HG03558 (cell line): ENCODE measurements around the gene SH3BP5.

Experiments
- ATAC-seq: cut with Tn5 transposase; IDR thresholded peaks from one replicate; pipeline ENCODE4 v1.9.1; 2021; ENCODE audit warnings: moderate number of reproducible peaks; ENCODE audit not compliant: unreplicated experiment; ENCODE audit errors: extremely low read depth

SH3BP5 gene

GRCh38 chr3:15301761-15302160 is 30.6 kb downstream of the SH3BP5 start:
- no peak for ATAC-seq

GRCh38 chr3:15300323-15301078 is 31.9 kb downstream of the SH3BP5 start:
- no peak for ATAC-seq

GRCh38 chr3:15299036-15299435 is 33.4 kb downstream of the SH3BP5 start:
- ATAC-seq: no peak

- no peak for ATAC-seq
These were observed 33.9 kb downstream of the SH3BP5 start for GRCh38 chr3:15298504-15298903.

- ATAC-seq: no peak
These were observed 34.6 kb downstream of the SH3BP5 start for GRCh38 chr3:15297608-15298350.

- ATAC-seq: no peak
These were observed 36.9 kb downstream of the SH3BP5 start for GRCh38 chr3:15295506-15295905.

- ATAC-seq: no peak
These were observed 37.5 kb downstream of the SH3BP5 start for GRCh38 chr3:15294929-15295328.

- no peak for ATAC-seq
These were observed 39.4 kb downstream of the SH3BP5 start for GRCh38 chr3:15292765-15293522.

- no peak for ATAC-seq
These were observed 40.5 kb downstream of the SH3BP5 start for GRCh38 chr3:15291589-15292541.

GRCh38 chr3:15290736-15291135 is 41.6 kb downstream of the SH3BP5 start:
- no peak for ATAC-seq

GRCh38 chr3:15289661-15290060 is 42.7 kb downstream of the SH3BP5 start:
- no peak for ATAC-seq

- ATAC-seq: no peak
These were observed 43.9 kb downstream of the SH3BP5 start for GRCh38 chr3:15288331-15289035.

GRCh38 chr3:15287565-15288330 is 44.6 kb downstream of the SH3BP5 start:
- ATAC-seq: no peak

- no peak for ATAC-seq
These were observed 46.4 kb downstream of the SH3BP5 start for GRCh38 chr3:15286022-15286421.

- no peak for ATAC-seq
These were observed 48.1 kb downstream of the SH3BP5 start for GRCh38 chr3:15284121-15284889.

- ATAC-seq: no peak
These were observed 48.7 kb downstream of the SH3BP5 start for GRCh38 chr3:15283702-15284101.

- no peak for ATAC-seq
These were observed 50.6 kb downstream of the SH3BP5 start for GRCh38 chr3:15281817-15282216.
